HG02588 (cell line): Measurements from ENCODE around the gene SMARCB1.
"Not testable (repeated sequence)": the region's sequence is repeated elsewhere in the genome, so short reads cannot be mapped to it uniquely, and the experiment has no call there.

ENCODE experiments used
- ATAC-seq: cut with Tn5 transposase; IDR thresholded peaks from one replicate; pipeline ENCODE4 v1.9.1; 2021; ENCODE audit warnings: mild to moderate bottlenecking, moderate library complexity; ENCODE audit not compliant: unreplicated experiment

The SMARCB1 gene

DNA sequence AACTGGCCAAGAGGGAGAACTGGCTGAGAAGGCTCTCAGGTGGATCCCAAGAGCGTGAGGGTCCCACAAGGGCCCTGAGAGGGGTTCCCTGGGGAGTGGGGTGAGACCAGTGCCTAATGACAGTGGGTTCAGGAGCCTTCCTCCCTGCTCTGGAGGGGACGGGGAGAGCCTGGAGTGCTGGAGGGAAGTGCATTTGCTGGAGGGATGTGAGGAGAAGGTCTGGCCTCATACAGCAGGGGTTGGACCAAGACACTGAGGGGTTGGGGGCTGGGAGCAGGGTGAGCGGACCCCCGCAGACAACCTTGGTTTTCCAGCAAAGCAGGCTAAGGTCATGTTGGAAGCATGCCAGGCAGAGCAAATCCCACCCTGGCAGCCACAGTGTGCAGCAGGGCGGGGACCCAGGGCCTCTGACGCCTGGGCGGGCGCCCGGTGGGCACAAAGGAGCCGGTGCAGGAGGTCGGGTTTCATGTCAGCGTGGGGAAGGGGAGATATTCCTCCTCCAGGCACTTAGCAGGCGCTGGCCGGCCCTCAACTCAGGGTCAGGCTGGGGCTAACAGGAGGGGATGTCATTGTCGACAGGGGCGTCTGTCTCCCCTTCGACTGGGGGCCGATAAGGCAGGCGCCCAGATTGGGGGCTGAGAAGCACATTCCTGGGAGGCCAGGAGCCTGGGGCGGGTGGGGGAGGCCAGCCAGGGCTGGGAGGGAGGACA lies 55.1 kb downstream of the SMARCB1 start:
- ATAC-seq = no peak

DNA sequence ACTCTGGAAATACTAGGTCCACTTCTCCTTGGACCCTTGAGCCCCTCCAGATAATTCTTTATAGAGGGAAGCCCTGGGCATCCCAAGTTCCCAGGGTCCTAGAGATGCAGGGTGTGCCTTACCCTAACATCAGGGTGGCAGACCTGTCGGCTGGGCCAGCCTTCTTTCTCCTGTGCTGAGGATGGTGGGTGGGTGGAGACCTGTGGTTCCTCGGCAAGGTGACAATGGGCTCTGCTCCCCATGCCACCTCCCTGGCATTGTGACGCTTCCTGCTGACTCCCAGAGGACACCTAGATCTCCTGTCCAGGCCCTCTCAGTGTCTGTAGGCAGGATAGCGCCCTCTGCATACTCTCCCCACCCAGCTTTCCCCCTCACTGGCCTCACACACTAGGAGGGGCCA lies 55.8 kb downstream of the SMARCB1 start:
- no peak for ATAC-seq

DNA sequence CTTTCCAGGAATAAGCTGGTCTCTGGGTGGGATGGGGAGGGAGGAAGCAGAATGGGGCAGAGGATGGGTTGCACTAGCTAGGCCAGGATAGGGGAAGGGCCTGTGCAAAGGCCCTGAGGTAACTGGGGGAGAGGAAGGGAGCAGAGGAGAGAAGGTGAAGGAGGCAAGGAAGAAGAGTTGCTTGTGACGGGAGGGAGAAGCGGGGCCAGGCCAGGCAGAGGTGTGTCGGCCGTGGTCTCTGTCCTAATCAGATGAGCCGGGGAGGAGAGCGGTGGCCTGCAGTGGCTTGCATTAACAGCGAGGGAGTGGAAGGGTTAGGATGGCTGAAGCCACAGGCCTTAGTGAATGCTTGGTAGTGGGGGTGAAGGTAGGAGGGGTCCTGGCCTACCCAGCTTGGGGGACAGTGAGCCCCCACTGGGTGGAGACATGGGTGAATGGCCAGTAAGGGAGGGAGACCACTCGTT lies 58.0 kb downstream of the SMARCB1 start:
- no peak for ATAC-seq

DNA sequence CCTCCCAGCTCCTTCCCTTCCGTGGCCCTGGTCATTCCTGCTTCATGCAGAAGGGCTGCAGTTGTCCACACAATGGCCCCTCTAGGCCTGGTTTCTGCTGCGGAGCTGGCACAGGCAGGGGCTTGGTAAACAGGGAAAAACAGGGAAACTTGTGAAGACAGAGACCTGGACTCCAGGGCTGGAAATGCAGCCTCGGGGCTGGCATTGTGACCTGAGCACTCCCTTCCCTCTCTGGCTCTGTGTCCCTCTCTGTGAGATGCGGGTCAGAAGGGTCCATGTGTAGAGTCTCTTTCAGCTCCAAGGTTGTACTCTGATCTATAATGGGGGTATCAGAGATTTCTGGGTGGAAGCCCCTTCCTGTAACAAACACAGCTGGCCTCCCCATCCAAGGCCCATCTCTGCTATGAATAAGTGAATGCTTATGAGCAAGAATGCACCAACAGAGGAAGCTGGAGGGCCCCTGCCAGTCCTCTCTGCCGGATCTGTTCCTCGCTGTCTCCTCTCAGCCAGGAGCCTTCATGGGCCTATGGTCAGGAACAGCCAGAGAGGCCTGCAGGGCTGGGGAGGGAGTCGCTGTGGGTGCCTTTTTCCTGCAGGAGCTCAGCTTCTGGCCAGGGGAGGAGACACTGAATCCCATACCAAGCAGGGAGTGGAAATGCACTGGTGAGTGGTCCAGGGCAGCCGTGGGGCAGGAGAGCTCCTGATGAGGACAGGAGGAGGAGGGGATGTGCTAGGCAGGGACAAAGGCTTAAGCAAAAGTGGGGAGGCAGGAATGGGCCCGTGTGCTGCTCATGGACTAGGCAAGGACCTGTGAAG lies 58.7 kb downstream of the SMARCB1 start:
- no peak for ATAC-seq

DNA sequence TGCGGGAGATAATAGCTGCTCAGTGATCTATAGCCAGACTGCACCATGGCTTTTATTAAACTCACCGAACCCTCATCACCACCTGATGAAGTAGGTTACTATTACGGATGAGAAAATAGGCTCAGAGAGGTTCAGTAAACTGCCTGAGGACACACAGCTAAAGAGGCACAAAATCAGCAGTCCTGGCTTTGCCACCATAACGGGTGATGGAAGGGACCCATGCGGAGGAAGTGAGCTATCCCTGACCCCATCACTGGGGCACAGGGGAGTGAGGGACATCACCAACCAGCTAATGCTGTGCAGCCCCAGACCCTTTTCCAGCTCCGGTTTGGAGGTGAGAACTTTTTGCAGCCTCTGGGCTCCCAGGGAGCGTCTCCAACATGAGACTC lies 59.3 kb downstream of the SMARCB1 start:
- no peak for ATAC-seq

DNA sequence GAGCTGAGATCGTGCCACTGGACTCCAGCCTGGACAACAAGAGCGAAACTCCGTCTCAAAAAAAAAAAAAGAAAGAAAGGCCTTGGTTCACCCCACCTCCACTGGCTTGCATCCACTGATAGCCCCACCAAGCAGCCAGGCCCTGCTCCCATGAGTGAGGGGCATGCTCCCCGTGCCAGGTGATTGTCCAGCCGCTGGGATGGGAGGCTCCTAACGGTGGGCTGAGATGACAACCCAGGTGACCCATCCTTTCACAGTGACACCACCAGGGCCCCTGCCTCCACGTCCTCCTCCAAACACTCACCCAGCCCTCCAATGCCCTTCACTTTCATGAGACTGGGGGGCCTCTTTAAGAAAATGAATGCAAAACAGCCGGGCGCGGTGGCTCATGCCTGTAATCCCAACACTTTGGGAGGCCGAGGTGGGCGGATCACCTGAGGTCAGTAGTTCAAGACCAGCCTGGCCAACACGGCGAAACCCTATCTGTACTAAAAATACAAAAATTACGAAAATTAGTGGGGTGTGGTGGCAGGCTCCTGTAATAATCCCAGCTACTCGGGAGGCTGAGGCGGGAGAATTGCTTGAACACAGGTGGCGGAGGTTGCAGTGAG lies 60.6 kb downstream of the SMARCB1 start:
- no peak for ATAC-seq

DNA sequence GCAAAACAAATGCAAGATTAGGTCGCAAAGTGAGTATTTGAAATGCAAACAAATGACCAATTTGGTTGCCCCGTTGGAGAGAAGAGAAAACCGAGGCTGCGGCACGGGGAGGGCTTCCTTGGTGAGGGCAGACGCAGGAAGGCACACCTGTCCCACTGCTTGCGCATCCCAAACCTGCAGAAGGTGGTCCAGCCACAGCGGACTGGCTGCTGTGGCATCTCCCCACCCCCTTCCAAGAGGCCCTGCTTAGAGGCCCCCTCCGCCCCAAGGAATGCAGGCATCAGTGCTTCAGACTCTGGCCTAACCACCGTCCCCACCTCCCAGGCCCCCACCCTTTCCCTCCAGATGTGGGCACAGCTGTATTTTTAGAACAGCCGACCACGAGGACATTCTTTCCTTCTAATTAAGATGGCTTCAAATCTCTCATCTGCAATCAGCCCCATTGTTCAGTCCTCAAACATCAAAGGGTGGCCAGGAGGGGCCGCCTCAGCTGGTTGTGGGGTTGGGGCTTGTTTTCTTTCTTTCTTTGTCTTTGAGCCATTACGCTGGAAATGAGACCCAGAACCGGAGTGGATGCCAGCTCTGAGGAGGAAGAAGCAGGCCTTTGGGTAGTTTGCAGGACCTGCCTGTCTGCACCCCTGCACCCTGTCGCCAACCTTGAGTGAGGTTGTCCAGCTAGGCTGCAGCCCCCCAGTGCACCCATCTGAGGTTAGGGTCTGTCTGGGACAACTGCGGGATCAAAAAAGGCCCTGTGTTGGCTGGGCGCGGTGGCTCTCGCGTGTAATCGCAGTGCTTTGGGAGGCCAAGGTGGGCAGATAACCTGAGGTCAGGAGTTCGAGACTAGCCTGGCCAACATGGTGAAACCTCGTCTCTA lies 61.5 kb downstream of the SMARCB1 start:
- ATAC-seq = no peak

DNA sequence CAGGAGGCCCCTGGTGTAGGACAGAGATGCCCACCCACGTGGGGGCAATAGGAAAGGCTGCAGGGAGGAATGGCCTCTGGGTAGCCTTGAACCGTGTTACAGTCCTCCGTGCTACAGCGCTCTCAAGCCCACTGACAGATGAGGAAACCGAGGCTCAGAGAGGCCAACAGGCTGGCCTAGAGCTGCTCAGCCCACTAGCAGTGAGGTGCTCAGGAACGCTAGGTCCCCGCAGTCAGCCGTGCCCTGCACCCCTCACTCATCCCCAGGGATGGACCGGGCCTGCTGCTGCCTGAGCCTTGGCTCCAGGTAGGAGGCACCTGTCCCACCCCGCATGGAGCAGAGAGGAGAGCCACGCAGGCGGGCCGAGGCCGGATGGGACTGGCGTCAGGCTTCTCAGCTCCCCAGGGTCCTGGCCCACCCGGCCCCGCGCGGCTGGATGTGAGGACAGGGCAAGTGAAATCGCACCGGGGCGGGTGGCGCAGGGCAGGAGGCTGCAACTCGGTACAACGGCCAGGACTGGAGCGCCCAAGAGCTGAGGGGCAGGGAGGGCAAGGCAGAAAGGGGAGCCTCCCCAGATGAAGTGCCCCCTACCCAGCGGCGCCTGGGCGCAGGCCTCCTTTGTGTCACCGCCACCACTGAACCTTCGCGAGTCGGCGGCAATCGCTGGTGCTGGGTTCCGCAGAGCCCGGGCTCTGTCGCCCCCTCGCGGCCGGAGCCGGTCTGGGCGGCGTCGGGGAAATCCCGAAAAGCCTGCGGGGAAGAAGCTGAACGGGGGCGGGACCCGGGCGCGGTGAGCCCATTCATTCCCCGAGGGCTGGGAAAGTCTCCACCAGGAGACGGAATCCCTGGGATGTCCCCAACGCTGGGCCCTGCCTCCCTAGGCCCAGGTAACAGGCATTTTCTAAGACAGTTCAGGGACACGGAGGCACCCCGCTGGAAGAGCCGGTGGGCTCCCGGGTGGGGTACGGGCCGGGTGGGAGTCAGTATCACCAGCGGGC lies 62.5 kb downstream of the SMARCB1 start:
- ATAC-seq = peak; percentile 44

DNA sequence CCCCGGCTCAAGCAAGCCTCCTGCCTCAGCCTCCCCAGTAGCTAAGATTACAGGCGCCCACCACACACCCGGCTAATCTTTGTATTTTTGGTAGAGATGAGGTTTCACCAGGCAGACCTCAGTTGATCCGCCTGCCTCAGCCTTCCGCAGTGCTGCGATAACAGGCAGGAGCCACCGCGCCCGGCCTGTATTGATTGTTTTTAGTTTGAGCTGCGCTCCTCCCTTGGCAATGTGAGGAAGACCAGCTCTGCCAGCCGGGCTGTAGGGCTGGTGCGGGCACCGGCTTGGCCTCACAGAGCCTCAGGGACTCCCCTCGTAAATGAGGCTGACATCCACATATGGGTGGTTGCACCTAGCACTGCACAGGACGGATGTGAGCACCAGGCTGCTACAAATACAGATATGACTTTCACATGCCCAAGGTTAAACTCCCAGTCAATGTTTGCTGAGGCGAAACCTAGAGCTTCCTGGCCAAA lies 63.4 kb downstream of the SMARCB1 start:
- ATAC-seq = peak; percentile 43

DNA sequence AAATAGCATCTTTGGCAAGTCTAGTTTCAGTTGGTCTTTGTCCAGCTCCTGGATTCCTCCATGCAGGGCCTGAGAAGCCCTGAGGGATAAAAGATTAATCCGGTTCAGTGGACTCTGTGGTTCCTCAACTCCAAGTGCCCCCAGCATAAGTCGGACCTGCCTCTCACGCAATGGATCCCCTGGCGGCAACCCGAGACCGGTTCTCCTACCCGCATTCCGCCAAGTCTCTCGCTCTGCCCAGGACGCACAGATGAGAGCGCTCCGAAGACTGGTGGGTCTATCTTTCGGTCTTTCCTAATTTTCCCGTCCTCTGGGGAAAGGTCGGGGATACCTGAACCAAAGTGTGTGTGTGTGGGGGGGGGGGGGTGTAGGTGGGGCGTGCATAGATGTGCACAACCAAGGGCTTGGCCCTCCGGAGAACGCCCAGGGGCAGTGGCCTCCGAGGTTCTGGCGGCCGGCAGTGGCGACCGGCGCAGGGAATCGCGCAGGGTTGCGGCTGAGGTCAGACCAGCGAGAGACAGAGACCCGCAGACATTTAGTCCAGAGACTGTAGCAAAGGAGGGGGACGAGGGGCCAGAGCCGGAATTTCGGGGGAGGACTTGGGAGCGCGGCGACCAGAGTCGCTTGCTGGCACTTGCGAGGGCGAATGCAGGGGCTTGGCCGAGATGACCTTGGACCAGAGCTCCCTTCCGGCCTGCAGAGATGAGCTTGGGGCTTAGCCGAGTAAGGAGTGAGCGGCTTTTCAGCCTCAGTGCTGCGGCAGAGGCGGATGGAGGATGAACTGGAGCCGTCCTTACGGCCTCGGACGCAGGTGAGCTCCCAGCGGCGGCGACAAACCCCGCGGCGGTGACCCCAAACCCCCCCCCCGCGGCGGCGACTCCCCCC lies 70.2 kb downstream of the SMARCB1 start:
- ATAC-seq = peak; percentile 35

DNA sequence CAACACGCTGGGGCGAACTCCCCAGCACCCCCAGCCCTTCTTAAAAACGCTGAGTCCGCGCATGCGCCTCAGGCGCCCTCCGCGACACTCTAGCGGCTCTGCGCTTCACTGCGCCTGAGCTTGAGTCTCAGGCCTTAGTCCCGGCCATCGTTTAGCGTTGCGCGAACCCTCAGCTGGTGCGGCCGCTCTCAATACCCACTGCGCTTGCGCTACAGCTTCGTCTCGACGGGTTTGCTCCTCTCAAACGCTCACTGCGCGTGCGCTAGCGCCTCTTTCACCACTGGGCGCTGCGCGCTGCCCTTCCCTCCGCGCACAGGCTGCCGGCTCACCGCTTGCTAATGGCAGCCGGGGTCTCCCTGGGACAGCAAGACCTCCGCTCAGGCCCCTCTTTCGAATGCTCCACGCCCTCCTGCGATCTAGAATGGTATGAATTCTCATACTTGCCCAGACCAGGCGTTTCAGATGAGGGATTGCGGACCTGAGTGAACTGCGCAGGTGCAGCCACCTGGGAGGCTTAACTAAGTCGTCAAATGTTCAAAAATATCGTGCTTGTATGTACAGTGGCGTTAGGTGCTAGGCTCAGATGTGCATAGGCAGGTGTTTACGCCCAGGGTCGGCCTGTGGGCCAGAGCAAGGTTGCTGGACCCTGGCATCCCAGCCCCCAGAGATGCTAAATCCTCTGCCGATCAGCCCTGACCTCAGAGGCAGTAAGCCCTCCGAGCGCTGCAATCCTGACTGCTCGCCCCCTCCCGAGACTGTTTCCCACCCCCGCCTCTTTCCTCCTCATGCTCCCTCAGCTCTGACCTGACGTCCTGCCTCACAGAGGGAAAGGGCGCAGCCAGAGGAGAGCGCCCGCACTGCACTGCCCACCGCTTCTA lies 71.1 kb downstream of the SMARCB1 start, which contains the start of gene SLC2A11:
Gene SLC2A11, plus strand, starts transcription at position 270 of the 878 bp plus-strand sequence. Its CDS starts 125 bp downstream, at position 395.
- ATAC-seq = peak; percentile 92

DNA sequence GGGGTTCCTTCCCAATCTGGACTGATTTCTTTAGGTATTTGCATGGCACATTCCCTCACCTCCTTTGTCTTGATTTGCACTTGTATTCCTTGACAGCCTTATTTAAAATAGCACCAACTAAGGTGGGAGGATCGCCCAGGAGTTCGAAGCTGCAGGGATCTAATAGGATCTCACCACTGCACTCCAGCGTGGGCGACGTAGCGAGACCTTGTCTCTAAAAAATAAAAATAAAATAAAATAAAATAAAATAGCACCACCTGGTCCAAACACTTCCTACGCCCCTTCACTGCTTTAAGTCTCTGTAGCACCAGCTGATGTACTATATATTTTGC lies 71.7 kb downstream of the SMARCB1 start:
- no peak for ATAC-seq

DNA sequence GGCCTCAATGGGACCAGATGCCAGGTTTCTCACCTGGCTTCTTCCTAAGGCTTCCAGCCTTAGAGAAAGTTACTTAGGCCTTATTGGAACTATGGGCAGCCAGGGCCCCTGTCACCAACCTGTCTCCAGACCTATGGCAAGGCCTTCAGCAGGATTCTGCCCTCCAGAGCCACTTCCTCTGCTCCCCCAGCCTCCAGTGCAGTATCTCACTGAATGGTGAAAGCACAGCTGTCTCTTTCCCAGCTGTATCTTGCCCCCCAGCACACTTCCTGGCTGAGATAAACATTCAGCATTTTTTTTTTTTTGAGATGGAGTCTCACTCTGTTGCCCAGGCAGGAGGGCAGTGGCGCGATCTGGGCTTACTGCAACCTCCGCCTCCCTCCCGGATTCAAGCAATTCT lies 72.4 kb downstream of the SMARCB1 start:
- no peak for ATAC-seq

DNA sequence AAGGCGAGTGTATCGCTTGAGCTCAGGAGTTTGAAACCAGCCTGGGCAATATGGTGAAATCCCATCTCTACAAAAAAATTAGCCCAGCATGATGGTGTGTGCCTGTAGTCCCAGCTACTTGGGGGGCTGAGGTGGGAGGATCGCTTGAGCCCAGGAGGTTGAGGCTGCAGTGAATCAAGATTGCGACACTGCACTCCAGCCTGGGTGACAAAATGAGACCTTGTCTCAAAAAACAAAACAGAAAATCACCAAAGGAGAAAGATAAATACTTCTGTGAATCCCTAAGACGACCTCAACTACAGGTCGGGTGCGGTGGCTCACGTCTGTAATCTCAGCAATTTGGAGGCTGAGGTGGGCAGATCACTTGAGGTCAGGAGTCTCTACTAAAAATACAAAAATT lies 73.4 kb downstream of the SMARCB1 start:
- not testable (repeated sequence) for ATAC-seq

DNA sequence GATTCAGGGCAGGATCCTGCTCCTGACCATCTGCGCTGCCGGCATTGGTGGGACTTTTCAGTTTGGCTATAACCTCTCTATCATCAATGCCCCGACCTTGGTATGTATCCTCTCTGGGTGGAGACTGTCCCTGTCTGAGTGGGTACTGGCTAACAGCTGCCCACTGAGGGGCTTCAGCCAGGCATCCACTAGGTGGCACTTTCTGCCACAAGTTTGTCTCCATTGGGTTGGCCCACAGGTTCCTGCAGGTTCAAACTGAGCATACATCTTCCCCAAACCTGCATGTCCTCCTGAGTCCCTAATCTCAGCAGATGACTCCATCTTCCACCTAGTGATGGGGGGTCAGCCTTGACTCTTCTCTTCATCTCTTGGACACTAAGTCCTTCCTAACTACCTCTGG lies 75.3 kb downstream of the SMARCB1 start:
- ATAC-seq = no peak

DNA sequence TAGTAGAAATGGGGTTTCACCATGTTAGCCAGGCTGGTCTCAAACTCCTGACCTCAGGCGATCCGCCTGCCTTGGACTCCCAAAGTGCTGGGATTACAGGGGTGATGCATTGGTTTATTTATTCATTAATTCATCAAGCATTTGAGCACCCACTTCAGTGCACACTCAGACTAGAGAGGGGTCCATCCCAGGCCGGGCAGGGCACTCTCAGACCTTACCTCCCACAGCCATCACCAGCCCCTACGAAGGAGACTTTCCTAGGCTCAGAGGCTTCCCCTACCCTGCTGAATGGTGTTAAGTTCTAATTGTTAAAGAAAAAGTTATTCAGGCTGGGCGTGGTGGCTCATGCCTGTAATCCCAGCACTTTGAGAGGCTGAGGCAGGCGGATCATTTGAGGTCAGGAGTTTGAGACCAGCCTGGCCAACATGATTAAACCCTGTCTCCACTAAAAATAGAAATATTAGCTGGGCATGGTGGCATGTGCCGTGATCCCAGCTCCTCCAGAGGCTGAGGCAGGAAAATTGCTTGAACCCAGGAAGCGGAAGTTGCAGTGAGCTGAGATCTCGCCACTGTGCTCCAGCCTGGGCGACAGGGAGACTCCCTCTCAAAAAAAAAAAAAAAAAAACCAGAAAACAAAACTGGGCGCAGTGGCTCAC lies 77.9 kb downstream of the SMARCB1 start:
- not testable (repeated sequence) for ATAC-seq

DNA sequence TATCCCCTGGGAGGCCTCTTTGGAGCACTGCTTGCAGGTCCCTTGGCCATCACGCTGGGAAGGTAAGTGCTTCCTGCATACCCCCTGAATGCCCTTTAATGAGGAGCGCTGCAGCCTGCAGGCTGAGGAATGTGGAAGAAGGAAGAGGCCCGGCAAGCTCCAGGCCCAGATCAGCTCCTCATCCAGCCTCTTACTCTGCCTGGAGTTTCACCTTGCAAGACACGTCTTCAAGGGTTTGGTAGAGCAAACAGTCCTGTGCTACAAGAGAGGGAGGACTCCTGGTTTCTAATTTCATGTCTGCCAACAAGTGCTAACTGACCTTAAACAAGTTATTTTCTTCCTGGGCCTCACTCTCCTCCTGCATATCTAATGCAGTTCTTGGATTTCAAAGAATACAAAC lies 81.8 kb downstream of the SMARCB1 start:
- no peak for ATAC-seq
